ENCODE measurements around the gene DVL3.
"Not testable (repeated sequence)": the region's sequence is repeated elsewhere in the genome, so short reads cannot be mapped to it uniquely, and the experiment has no call there.

Gene DVL3

GRCh38 chr3:184154885-184155643 is at the start of gene DVL3:
Gene DVL3, plus strand, starts transcription at chr3:184155377. Its CDS starts 259 bp downstream, at chr3:184155636.
- peak; percentile 59 to 65 for DNase-seq

- DNase-seq, result no peak
Measured at GRCh38 chr3:184110316-184110725, 44.9 kb upstream of the DVL3 start.

- no peak for DNase-seq
Measured at GRCh38 chr3:184116017-184116416, 39.2 kb upstream of the DVL3 start.

GRCh38 chr3:184117636-184118035 is 37.5 kb upstream of the DVL3 start:
- DNase-seq, result no peak

GRCh38 chr3:184121031-184121430 is 34.1 kb upstream of the DVL3 start:
- DNase-seq, result not testable (repeated sequence)

GRCh38 chr3:184126006-184126405 is 29.2 kb upstream of the DVL3 start:
- DNase-seq, result no peak

- DNase-seq, result no peak
Measured at GRCh38 chr3:184129012-184129411, 26.2 kb upstream of the DVL3 start.

GRCh38 chr3:184132945-184133344 is 22.2 kb upstream of the DVL3 start:
- no peak for DNase-seq

GRCh38 chr3:184133840-184134745 is 21.1 kb upstream of the DVL3 start:
- peak; percentile 76 for DNase-seq

GRCh38 chr3:184134746-184135148 is 20.4 kb upstream of the DVL3 start:
- DNase-seq, result no peak

- peak; percentile 91 for DNase-seq
Measured at GRCh38 chr3:184135149-184135910, 19.8 kb upstream of the DVL3 start, which contains the start of gene EIF2B5. Gene EIF2B5, plus strand, starts transcription at chr3:184135358. Its CDS starts 28 bp downstream, at chr3:184135386.

- no peak for DNase-seq
Measured at GRCh38 chr3:184135911-184136260, 19.3 kb upstream of the DVL3 start.

- DNase-seq, result no peak
Measured at GRCh38 chr3:184140436-184140835, 14.7 kb upstream of the DVL3 start.

- no peak for DNase-seq
Measured at GRCh38 chr3:184142199-184142598, 13.0 kb upstream of the DVL3 start.

- no peak for DNase-seq
Measured at GRCh38 chr3:184143327-184143726, 11.8 kb upstream of the DVL3 start.

GRCh38 chr3:184144505-184144904 is 10.7 kb upstream of the DVL3 start:
- no peak for DNase-seq

- DNase-seq, result peak in 1 of 2 donors; percentile 13
Measured at GRCh38 chr3:184145111-184145524, 10.1 kb upstream of the DVL3 start.

GRCh38 chr3:184145751-184146270 is 9.4 kb upstream of the DVL3 start:
- no peak for DNase-seq

GRCh38 chr3:184148076-184148475 is 7.1 kb upstream of the DVL3 start:
- no peak for DNase-seq

- DNase-seq, result no peak
Measured at GRCh38 chr3:184149123-184149522, 6.1 kb upstream of the DVL3 start.

- DNase-seq, result not testable (repeated sequence)
Measured at GRCh38 chr3:184149770-184150169, 5.4 kb upstream of the DVL3 start.

GRCh38 chr3:184155644-184156521 is 706 bp downstream of the DVL3 start:
- DNase-seq, result peak in 1 of 2 donors; percentile 28

All from hippocampal formation (tissue), 2 donors.